Heart left ventricle (tissue), 16 donors: ENCODE data around the gene CBY3. TPM values are rescaled to one million over a fixed set of nuclear protein-coding genes. Genes with fewer than 3 reads are reported as not detected.
"Not testable (repeated sequence)": the region's sequence is repeated elsewhere in the genome, so short reads cannot be mapped to it uniquely, and the experiment has no call there.

Experiments used
- ATAC-seq, 4 donors: fragments of 200-7000 bp; cut with Tn5 transposase; one replicate each; pipeline ENCODE4 v1.9.1; 2020 to 2022; ENCODE audit warnings: moderate library complexity in 4 of 4, mild to moderate bottlenecking in 3 of 4, moderate number of reproducible peaks in 1 of 4
- DNase-seq, 5 donors: peaks; one replicate each; pipeline ENCODE4 v3.0.0-alpha.2; 2020
- H3K27ac ChIP-seq, 12 donors: fragments of 200-600 bp; sonication (generic) in 4 of 12; one replicate each; pipeline versions ENCODE4 v1.5.0 to v1.8.0; 2016 to 2022; ENCODE audit warnings: mild to moderate bottlenecking in 2 of 12
- H3K27me3 ChIP-seq, 9 donors: fragments of 200-600 bp; sonication (generic) in 2 of 9; one replicate each; pipeline versions ENCODE4 v1.5.1 to v1.8.0; 2016 to 2022; ENCODE audit warnings: mild to moderate bottlenecking in 3 of 9
- H3K36me3 ChIP-seq, 9 donors: fragments of 200-600 bp; sonication (generic) in 2 of 9; one replicate each; pipeline versions ENCODE4 v1.5.0 to v1.8.0; 2018 to 2022; ENCODE audit warnings: mild to moderate bottlenecking in 2 of 9
- H3K4me1 ChIP-seq, 12 donors: fragments of 200-600 bp; sonication (generic) in 4 of 12; one replicate each; pipeline versions ENCODE4 v1.5.0 to v1.8.0; 2016 to 2022; ENCODE audit warnings: mild to moderate bottlenecking in 3 of 12
- H3K4me3 ChIP-seq, 12 donors: fragments of 200-600 bp; sonication (generic) in 4 of 12; one replicate each; pipeline versions ENCODE4 v1.5.0 to v1.8.0; 2017 to 2022; ENCODE audit warnings: mild to moderate bottlenecking in 9 of 12, moderate library complexity in 4 of 12
- H3K9me3 ChIP-seq, 12 donors: fragments of 200-600 bp; sonication (generic) in 4 of 12; one replicate each; pipeline versions ENCODE4 v1.5.0 to v1.8.0; 2016 to 2022; ENCODE audit warnings: mild to moderate bottlenecking in 1 of 12
- POLR2A ChIP-seq, 2 donors: fragments of 450-650 bp; IDR thresholded peaks; one replicate each; pipeline ENCODE4 v1.6.1; 2017; ENCODE audit warnings: antibody characterized with exemption in 2 of 2, mild to moderate bottlenecking in 2 of 2, moderate library complexity in 2 of 2
- WGBS, 4 donors: extraction: QIAGEN DNeasy Blood & Tissue Kit in 2 of 4; methylation state at CpG; one replicate each; pipeline versions ENCODE4 v1.1.5 to v1.1.7; 2013 to 2018; 5-methylcytosine and 5-hydroxymethylcytosine counted together
- intact Hi-C, 10 donors: fragments of 100-400 bp; cut with DNase I; formaldehyde crosslinking; loops; one replicate each; pipeline versions ENCODE4 v1.11.1 to v1.14.2; 2022
- polyA plus RNA-seq, 2 donors: library from polyadenylated mRNA; stranded (reverse); fragments of 200-250 nt; gene quantifications; one replicate each; pipeline ENCODE4 v1.2.3, GENCODE V29; 2013
- total RNA-seq, 9 donors: library from RNA; depleted of rRNA in 2 of 9; stranded (reverse); fragments of >200 nt in 2 of 9; fragmentation: NEBNext Ultra II Directional in 3 of 9; extraction: Animal tissue kit (Norgen Biotek cat#: 25700) in 3 of 9; gene quantifications; one replicate each; pipeline versions ENCODE4 v1.1.0 to v1.2.4, GENCODE V29; 2016 to 2023
- TF ChIP-seq, protein P1 (sequence below), 12 donors: fragments of 200-600 bp; sonication (generic) in 4 of 12; IDR thresholded peaks; one replicate each; pipeline versions ENCODE4 v1.5.0 to v1.8.0; 2018 to 2022; ENCODE audit warnings: antibody characterized with exemption in 12 of 12, mild to moderate bottlenecking in 5 of 12
- donor health status: ischemic (EF 13 %, LVEDD 7.1; RV severe dilation, severe dysfunction).
- donor health status: healthy with polysubstance abuse.
- donor health status: DM: no; HTN: yes; CAD: no.
- donor health status: DM: no; HTN: no; CAD: no.
- donor health status: ischemic (EF 25% LVEDD 6.9; RV normal size, moderate dysfunction).
- donor health status: ischemic (EF 25% LVEDD 5.7; RV mildly dilated, moderate dysfunction).
- donor health status: healthy.
- donor health status: DM: yes; HTN: yes; CAD: no.
- donor health status: ischemic (EF 35%, LVEDD 5.7; RV mildly dilated, moderate dysfunction).
- donor health status: nonischemic (EF 11% LVEDD 7.7; RV severe dilation, severe dysfunction).
- donor health status: DM: yes; HTN: yes; CAD: no.
- donor health status: PGD.
- donor health status: ischemic (EF 29% LVEDD 5.4; RV normal size, mild dysfunction).
- donor health status: nonischemic (EF 23%, LVEDD 6.1; RV moderate dilation, normal function).

CBY3 gene
- total and polyA plus RNA-seq, 11 donors = not detected

DNA sequence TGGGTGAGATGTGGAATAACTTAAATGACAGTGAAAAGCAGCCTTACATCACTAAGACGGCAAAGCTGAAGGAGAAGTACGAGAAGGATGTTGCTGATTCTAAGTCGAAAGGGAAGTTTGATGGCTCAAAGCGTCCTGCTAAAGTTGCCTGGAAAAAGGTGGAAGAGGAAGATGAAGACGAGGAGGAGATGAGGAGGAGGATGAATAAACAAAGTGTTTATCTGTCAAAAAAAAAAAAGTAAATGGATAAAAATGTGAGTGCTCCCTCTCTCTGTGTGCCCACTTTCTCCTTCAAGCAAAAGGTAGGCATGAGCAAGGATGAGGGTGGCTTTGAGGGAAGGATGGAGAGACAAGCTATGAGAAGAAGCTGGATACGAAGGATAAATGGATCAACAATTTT lies 13.7 kb upstream of the CBY3 start:
- no peak for TF ChIP-seq POLR2A (IDR thresholded peaks at IDR 0.05)
- TF ChIP-seq, protein P1, sequence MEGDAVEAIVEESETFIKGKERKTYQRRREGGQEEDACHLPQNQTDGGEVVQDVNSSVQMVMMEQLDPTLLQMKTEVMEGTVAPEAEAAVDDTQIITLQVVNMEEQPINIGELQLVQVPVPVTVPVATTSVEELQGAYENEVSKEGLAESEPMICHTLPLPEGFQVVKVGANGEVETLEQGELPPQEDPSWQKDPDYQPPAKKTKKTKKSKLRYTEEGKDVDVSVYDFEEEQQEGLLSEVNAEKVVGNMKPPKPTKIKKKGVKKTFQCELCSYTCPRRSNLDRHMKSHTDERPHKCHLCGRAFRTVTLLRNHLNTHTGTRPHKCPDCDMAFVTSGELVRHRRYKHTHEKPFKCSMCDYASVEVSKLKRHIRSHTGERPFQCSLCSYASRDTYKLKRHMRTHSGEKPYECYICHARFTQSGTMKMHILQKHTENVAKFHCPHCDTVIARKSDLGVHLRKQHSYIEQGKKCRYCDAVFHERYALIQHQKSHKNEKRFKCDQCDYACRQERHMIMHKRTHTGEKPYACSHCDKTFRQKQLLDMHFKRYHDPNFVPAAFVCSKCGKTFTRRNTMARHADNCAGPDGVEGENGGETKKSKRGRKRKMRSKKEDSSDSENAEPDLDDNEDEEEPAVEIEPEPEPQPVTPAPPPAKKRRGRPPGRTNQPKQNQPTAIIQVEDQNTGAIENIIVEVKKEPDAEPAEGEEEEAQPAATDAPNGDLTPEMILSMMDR (IDR thresholded peaks at IDR 0.05) = no peak

DNA sequence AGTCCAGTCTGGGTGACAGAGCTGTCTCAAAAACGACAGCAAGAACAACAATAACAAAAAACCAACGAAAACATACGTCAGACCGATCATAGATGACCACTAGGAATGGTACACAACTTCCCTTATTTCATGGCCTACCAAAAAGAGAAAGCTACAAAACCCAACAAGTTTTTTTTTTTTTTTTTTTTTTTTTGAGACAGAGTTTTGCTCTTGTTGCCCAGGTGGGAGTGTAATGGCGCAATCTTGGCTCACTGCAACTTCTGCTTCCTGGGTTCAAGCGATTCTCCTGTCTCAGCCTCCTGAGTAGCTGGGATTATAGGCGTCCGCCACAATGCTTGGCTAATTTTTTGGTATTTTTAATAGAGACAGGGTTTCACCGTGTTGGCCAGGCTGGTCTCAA lies 8.4 kb upstream of the CBY3 start:
- H3K9me3 ChIP-seq, H3K36me3 ChIP-seq, H3K4me3 ChIP-seq, intact Hi-C loops, DNase-seq, H3K27ac ChIP-seq, H3K4me1 ChIP-seq, ATAC-seq, H3K27me3 ChIP-seq: not testable (repeated sequence)
- WGBS, 4 donors = 84 to 90% (median 88%) methylated on average over 9 of the region's 9 CpGs

More for the DNA sequence above, 13.7 kb upstream of the CBY3 start:
- H3K4me3 ChIP-seq = no peak overlapping the region
- H3K27ac ChIP-seq = no peak overlapping the region
- DNase-seq (no peak), ATAC-seq (no peak)
- peaks cover 0 to 19% (median 9%) of the 10 kb centered on the region in 12 donors for H3K4me1 ChIP-seq
- intact Hi-C loops = no loop called here
- H3K9me3 ChIP-seq = no peaks in the 10 kb centered on the region
- no peaks in the 10 kb centered on the region for H3K27me3 ChIP-seq
- 90 to 95% (median 91%) methylated on average over 6 of the region's 6 CpGs for WGBS, 4 donors
- H3K36me3 ChIP-seq = no peaks in the 10 kb centered on the region

DNA sequence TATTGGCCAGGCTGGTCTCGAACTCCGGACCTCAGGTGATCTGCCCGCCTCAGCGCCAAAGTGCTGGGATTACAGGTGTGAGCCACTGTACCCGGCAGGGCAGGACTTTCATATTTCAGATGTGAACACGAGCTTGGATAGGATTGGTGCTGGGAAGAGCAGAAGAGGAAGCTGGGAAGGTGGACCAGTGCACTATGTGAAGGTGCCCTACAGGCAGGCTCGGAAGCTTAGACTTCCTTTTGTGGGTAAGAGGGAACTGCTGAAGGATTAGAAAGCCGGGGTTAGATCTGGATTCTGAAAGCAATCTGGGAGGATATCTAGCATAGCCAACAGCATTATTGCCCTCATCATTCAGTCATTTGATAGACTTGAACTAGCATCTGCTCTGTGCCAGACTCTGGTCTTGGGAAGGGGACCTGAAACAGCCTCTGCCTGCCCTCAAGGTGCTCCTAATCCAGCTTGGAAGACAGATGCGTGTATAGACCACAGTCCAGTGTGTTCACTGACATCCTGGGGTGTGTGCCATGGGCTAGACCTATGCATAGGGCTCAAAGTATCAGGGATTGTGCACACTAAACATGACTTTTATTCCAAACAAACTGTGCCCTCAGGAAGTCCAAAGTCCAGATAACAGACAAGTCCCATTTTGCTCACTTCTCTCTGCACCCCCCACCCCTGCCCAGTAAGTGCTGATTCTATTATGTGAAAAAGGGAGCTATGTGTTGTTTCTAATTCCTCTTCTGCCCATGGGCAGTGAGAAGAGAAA lies 637 bp downstream of the CBY3 start:
- intact Hi-C loops = no loop called here
- Histone ChIP-seq H3K9me3 (no peaks in the 10 kb centered on the region), H3K4me1 (peaks cover 4 to 24% (median 18%) of the 10 kb centered on the region in 12 donors), H3K36me3 (no peaks in the 10 kb centered on the region), H3K4me3 (no peak overlapping the region), H3K27me3 (no peaks in the 10 kb centered on the region), H3K27ac (no peak overlapping the region)
- no peak for DNase-seq
- ATAC-seq = no peak
- TF ChIP-seq, protein P1 (IDR thresholded peaks at IDR 0.05) = no peak
- no peak for TF ChIP-seq POLR2A (IDR thresholded peaks at IDR 0.05)
- 88 to 95% (median 92%) methylated on average over 9 of the region's 9 CpGs for WGBS, 4 donors

DNA sequence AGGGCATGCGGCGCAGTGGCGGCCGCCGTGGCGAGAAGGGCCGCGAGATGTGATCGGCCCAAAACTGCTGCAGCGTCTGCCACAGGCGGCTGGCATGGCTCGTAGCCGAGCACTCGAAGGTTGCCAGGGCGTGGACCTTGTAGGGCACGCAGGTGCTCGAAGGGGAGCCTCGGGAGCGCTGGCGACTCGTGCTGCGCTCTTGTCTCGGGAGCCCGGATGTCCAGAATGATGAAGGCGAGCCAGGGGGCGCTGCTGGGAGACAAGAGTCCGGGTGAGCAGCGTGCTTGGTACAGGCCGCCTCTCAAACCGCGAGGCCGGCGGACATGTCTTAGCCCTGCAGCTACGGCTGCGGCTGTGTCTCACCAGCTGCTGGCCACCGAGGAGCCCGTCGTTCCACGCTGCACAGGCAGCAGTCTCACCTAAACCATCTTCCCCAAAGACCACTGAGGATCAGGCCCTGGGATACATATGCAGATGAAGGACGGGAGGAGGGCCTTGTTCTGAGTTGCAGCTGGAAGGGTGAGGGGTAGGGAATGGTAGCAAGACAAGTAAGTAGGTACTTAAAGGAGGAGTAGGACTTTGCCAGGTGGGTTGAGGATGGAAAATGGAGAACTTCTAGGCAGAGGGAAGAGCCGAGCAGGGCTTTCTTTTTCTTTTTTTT lies 1.7 kb downstream of the CBY3 start:
- intact Hi-C loops = loop anchor here in 3 of 10 donors (2.0 to 5.0 kb wide), 2 partner anchors 20 to 228 kb away; partner anchors contain the start of genes CANX (in 2 of the 3) and TBC1D9B (in 1 of the 3)
- peaks cover 4 to 24% (median 18%) of the 10 kb centered on the region in 12 donors for H3K4me1 ChIP-seq
- TF ChIP-seq, protein P1 (IDR thresholded peaks at IDR 0.05) = peak; percentile 21 to 59 (median 39)
- no peak for TF ChIP-seq POLR2A (IDR thresholded peaks at IDR 0.05)
- DNase-seq (peak; percentile 77 to 90 (median 80)), ATAC-seq (peak; percentile 14 to 63 (median 52))
- H3K36me3 ChIP-seq = no peaks in the 10 kb centered on the region
- 19 to 36% (median 22%) methylated on average over 24 to 41 of the region's 41 CpGs for WGBS, 4 donors
- H3K27me3 ChIP-seq = no peaks in the 10 kb centered on the region
- H3K4me3 ChIP-seq = peak overlapping the region; percentile 22 to 92 (median 84)
- H3K27ac ChIP-seq = peak overlapping the region in 11 of 12 donors; percentile 7 to 95 (median 85)
- no peaks in the 10 kb centered on the region for H3K9me3 ChIP-seq
